Stimulated activated CD8-positive, alpha-beta memory T cell treated with anti-CD3 and anti-CD28 coated beads, Interleukin-4, amount 100 ng/mL, for 48 hours (primary cell): ENCODE results near the gene TIPARP.
"Not testable (repeated sequence)": the region's sequence is repeated elsewhere in the genome, so short reads cannot be mapped to it uniquely, and the experiment has no call there.

Experiments used
- DNase-seq: peaks from one replicate; pipeline ENCODE4 v3.0.0-alpha.2; 2020

TIPARP gene

DNA sequence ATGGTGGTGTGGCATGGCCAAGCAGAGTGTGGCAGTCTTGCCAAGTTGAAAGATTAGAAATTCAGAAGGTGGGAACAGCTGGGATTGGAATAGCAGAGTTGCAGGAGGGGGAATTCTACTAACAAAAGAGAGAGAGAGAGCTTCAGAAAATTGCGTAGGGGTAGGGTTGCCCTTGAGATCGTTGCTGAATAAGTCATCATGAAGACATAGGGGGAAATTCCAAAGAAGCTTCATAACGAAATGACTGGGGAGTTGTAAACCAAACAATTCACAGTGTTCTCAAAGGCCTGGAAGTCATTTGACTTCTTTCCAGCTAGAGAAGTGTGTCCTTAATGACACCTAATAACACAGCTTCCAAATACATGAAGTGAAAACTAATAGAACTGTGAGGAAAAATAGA, 26.3 kb upstream of the TIPARP start:
- DNase-seq = no peak

DNA sequence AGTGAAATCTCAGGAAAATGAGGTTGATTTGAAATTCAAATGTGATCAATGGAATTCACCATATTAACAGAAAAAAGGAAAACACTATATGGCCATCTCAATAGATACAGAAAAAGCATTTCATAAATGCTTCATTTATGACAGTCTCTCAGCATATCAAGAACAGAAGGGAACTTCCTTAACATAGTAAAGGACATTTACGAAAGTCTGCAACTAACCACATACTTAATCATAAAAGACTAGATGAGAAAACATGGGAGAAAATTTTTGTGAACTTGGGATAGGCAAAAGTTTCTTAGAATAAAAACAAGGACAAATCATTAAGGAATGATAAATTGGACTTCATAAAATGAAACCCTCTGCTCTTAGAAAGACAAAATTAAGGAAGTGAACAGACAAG, 24.7 kb upstream of the TIPARP start:
- no peak for DNase-seq

GRCh38 chr3:156652661-156653060, 21.7 kb upstream of the TIPARP start:
- not testable (repeated sequence) for DNase-seq

DNA sequence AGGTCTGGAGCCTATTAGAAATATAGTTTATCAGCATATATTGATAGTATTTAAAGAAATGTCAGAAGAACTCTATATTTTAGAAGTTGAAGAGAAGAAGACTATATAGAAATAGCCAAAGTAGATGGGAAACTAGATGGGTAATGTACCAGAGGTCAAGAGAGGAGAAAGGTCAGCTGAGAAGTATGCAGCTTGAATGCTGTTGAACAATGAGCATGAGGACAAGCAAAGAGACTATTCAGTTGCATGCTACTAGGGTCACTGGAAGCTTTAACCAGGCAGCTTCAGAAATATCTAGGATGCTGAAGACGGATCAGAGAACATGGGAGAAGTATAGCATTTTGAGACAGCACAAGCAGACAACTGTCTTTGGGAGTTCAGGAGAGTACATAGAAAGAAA, 19.6 kb upstream of the TIPARP start:
- no peak for DNase-seq

DNA sequence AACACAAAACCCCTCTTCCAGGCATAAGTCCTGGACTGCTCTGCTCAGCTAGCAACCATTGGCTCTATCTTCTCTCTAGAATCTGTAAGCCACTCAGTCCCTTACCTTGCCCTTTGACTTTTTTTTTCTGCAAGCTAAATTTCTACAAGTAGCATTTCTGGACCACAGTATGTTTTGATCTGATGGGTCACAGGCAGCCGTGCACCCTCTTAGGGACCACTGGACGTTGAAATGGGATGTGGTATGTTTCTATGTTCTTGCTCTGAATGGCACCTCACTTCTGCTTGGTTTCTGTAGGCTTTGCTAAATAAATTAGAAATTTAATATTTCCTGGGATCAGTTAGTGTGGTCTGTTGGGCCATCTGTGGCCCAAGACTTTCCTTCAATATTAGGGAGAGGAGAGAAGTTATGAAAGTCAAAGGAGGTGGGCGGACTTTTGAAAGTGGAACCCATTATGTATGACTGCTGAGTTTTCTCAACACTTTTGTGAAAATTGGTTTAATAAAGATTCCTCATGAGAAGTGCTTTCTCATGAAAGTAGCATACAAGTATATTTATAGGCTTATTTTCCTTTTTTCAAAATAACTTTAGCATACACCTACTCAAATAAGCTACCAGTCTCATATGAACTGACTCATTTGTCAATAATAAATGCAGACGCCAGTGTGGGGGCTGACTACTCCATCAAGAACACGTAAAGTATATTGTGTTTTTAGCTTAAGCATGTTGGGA, 18.4 kb upstream of the TIPARP start:
- DNase-seq = no peak

- DNase-seq = no peak
Observed at GRCh38 chr3:156657440-156657839, 16.9 kb upstream of the TIPARP start.

GRCh38 chr3:156657862-156658731, 16.3 kb upstream of the TIPARP start:
- no peak for DNase-seq

- no peak for DNase-seq
Observed at GRCh38 chr3:156658732-156659090, 15.7 kb upstream of the TIPARP start.

DNA sequence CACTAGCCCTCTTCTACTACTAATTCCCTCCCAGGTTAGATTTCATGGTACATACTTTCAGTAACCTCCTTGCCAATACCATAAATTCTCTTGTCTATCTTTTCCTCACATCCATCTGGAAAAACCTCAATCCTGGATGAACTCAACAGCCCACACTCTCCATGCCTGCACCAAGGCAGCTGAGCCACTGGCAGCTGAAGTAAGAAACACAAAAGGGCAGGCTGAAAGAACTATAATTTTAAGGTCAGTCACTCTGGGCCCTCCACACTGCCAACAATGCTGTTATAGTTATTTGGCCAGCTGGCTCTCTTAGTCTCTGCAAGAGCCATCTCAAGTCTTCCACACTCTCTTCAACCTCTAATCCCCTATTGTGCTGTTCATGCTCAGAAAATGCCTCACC, 15.1 kb upstream of the TIPARP start:
- DNase-seq = no peak

DNA sequence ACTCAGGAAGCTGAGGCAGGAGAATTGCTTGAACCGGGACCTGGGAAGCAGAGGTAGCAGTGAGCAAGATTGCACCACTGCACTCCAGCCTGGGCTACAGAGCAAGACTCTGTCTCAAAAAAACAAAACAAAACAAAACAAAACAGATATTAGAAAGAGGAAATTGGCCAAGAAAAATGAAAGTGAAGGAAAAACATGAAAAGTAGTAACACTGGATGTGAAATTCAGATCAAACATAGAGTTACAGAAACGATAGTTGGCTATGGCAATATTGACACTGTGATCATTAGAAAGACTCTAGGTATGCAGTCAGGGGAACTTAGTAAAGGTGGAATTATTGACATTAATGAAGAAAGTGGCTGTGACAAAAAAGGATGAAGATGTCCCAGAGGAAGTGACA, 13.2 kb upstream of the TIPARP start:
- no peak for DNase-seq

DNA sequence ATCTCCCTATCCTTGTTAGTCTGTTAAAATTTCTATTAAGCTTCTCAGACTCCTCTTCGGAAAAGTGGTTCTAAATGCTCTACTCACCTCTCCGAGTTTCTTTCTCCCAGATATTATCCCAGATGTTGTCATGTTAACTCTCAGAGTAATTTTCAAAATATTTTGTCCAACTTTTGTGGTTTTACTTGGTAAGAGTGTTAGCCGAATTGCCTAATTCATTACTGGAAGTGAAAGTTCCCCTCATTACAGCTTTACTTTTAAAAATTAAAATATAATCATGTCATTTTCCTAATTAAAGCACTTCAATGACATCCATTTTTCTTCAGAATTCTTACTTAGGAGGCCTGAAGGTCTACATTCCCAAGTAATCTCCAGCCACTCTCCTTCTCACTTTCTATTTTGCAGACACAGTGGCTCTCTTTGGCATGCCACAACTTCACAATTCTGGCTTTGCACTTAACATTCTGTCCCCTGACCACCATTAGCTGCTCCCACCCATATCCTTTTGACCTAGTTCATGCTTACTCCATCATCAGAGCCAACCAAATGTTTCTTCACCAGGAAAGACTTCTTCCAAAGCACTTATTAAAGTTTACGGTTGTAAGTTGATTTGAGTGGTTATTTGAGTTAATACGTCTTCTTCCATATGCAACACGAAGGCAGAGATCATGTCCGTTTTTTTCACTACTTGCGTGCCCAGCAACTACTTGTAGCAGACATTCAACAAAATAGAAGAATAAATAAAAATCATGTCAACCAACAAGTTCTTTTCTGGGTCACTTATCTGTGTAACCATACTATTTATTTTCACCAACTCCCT, 10.2 kb upstream of the TIPARP start:
- DNase-seq = no peak

DNA sequence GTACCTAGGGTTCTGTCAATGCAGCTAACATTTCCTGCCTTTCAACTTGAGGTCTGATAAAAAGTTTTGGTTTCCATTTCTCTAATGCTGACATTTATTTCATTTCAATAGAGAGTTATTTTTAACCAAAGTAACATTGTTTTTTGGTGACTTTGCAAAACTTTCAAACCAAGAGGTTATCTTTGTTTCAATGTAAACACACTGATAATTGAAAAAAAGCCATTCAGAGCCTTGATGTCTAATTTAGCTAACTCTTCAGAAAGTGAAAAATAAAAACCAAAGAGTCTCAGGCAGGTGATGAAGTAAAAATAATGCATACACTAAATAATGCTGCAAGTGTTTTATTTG, 9.6 kb upstream of the TIPARP start:
- no peak for DNase-seq

GRCh38 chr3:156665291-156665690, 9.1 kb upstream of the TIPARP start:
- DNase-seq = no peak

GRCh38 chr3:156666073-156666472, 8.3 kb upstream of the TIPARP start:
- DNase-seq = no peak

- no peak for DNase-seq
Observed at GRCh38 chr3:156668073-156668763, 6.2 kb upstream of the TIPARP start.

DNA sequence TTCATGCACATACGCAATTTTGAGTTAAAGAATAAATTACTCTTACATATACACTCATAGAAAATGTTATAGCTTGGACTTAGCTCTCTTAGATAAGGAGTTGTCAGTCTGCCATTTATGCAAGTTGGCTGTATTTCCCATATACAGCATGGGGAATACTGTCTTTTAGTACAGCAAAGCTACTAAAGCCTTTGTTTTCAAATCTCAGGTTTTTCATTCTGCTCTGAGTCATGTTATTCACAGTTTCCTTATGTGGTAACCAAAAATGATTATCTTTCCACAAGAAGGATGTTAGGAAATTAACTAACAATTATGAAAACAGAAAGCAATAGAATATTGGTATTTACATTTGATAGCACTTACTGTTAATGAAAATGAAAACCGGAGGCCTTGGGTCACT, 4.3 kb upstream of the TIPARP start:
- no peak for DNase-seq

DNA sequence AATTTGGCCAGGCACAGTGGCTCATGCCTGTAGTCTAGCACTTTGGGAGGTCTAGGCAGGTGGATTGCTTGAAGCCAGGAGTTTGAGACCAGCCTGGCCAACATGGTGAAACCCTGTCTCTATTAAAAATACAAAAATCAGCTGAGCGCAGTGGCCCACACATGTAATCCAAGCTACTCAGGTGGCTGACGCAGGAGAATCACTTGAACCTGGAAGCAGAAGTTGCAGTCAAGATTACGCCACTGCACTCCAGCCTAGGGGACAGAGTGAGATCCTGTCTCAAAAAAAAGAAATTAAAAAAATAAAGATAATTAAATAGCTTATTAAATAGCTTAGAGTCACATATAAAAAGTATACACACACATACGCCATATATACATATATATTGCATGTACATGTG, 3.7 kb upstream of the TIPARP start:
- DNase-seq = no peak

GRCh38 chr3:156673732-156674045, 701 bp upstream of the TIPARP start:
- no peak for DNase-seq

GRCh38 chr3:156674911-156675829, 780 bp downstream of the TIPARP start:
- peak; percentile 65 for DNase-seq

DNA sequence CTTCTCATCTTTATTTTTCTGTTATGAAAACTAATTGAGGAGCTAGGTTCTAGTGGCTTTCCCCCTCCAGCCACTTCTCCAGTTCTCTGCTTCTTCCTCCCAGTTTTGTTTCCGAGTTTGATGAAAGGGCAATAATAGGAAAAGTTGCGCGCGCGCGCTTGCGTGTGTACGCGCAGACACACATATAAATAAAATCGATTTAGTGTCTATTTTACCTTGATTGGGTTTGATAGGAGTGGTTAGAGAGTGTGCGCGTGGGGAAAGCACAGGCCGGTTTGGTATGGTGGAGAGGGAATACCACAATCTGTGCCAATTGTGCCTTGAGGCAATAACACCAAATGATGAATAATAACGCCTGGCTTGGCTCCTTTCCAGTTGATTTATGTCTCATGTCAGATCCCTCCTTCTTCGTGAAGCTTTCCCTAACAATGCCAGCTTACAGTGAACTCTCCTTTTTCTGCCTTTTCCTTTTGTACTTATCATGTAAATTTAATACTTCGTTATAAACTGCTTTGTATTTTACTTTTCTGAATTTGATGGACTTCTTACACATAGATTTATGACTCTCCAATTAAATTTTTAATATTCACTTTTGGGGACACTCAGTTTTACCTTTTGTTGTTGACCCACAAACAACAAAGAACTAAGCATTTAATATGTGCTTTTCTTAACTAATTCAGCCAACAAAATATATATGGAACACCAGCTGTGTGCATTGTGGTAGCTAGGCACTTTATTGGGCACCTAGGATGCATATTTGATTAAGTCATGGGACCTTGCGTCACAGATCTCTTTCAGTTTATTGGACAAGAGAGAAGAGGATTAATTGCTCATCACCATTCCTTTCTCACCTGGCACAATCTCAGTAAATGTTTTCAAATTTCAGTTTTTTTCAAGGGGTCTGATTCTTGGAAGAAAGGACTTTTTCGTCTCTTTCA, 1.7 kb downstream of the TIPARP start:
- peak; percentile 33 for DNase-seq
